HL-60 (cell line): ENCODE measurements around the gene TANC1.

Experiments used
- POLR2AphosphoS5 ChIP-seq: IDR thresholded peaks from 2 replicates; pipeline ENCODE4 v1.6.1; 2012; ENCODE audit warnings: low read depth
- REST ChIP-seq: IDR thresholded peaks from 2 replicates; pipeline ENCODE4 v1.6.1; 2012; ENCODE audit warnings: low read depth; ENCODE audit not compliant: insufficient replicate concordance
- TF ChIP-seq, protein P1 (sequence below): IDR thresholded peaks from one replicate; pipeline ENCODE4 v1.5.1; 2011; ENCODE audit warnings: low read length, control low read depth, inconsistent platforms; ENCODE audit not compliant: insufficient read depth

DNA sequence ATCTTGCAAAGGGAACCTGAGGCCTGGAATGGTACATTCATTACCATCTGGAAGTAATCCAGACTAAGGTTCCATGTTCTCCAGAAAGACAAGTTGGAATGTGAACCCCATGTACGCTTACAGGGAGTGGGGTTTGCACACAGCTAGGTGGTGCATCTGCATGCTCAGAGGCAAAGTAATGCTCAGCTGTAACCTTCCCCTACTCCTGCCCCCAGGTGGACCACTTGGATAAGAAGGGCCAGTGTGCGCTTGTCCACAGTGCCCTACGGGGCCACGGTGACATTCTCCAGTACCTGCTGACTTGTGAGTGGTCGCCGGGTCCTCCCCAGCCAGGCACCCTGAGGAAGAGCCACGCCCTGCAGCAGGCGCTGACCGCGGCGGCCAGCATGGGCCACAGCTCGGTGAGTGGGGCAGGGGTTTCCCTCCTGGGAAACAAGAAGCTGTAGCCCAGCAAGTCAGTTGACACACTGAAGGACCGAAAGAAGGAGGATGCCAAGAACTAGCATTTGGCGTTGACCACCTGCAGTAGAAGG is 228.0 kb downstream of the TANC1 start:
- TF ChIP-seq, protein P1, sequence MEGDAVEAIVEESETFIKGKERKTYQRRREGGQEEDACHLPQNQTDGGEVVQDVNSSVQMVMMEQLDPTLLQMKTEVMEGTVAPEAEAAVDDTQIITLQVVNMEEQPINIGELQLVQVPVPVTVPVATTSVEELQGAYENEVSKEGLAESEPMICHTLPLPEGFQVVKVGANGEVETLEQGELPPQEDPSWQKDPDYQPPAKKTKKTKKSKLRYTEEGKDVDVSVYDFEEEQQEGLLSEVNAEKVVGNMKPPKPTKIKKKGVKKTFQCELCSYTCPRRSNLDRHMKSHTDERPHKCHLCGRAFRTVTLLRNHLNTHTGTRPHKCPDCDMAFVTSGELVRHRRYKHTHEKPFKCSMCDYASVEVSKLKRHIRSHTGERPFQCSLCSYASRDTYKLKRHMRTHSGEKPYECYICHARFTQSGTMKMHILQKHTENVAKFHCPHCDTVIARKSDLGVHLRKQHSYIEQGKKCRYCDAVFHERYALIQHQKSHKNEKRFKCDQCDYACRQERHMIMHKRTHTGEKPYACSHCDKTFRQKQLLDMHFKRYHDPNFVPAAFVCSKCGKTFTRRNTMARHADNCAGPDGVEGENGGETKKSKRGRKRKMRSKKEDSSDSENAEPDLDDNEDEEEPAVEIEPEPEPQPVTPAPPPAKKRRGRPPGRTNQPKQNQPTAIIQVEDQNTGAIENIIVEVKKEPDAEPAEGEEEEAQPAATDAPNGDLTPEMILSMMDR, result no peak
- TF ChIP-seq POLR2AphosphoS5 (no peak), REST (no peak)
